ENCODE data around the gene TOMM20. TPM values are rescaled to one million over a fixed set of nuclear protein-coding genes. Genes with fewer than 3 reads are reported as not detected.
"Not testable (repeated sequence)": the region's sequence is repeated elsewhere in the genome, so short reads cannot be mapped to it uniquely, and the experiment has no call there.

The TOMM20 gene
- total RNA-seq, 1 donor from 2014 or later, result 112 TPM

DNA sequence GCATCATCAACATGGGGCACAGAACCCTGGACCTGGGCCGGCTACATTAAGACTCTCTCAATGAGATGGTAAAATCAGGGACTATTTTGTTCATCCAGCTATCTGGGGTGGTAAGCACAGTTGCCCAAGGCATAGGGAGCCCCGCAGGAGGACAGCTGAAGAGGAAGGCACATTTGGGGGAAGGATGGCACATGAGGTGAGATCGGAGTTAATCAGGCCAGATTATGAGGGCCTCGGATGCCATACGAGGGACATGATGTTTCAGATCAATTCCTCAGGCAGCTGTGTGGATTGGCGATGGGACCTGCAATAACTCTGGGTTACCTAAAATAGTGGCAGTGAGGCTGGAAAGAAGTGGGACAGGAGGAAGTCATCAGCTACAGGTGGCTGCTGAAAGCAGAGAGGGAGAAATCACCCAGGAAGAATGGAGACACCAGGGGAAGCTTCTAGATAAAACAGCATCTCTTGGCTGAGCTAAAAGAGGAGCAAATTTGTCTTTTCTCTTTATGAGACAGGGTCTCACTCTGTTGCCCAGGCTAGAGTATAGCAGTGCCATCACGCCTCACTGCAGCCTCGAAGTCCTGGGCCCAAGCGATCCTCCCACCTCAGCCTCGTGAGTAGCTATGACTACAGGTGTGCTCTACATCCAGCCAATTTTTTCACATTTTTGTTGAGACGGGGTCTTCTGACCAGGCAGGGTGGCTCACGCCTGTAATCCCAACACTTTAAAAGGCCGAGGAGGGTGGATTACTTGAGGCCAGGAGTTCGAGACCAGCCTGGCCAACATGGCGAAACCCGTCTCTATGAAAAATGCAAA lies 21.1 kb downstream of the TOMM20 start:
- no peaks in the 10 kb centered on the region for H3K9me3 Mint-ChIP-seq
- intact Hi-C loops (cut with micrococcal nuclease), result no loop called here
- DNase-seq (ENCODE audit: low spot score), result no peak
- peaks cover 37% of the 10 kb centered on the region for H3K4me1 Mint-ChIP-seq (ENCODE audit: low read depth)
- H3K27ac Mint-ChIP-seq, result peak overlapping the region; percentile 73
- no peak overlapping the region for H3K4me3 Mint-ChIP-seq
- peaks cover 45% of the 10 kb centered on the region for H3K36me3 Mint-ChIP-seq (ENCODE audit: low read depth)
- H3K27me3 Mint-ChIP-seq (ENCODE audit: insufficient read depth), result no peaks in the 10 kb centered on the region

DNA sequence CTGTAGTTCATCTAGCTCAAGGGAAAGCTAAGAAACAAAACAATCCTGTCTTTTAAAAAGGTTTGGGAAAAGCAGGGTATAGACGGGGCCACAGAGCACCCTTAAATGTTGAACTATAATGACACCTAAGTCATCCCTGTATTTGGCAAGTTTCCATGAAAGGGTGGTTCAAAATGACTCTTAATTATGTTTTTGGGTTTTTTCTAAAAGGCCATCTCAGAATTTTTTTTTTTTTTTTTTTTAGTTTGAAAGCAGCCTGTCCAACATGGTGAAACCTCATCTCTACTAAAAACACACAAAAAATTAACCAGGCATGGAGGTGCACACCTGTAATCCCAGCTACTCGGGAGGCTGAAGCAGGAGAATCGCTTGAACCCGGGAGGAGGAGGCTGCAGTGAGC lies 22.2 kb downstream of the TOMM20 start:
- no peak for DNase-seq (ENCODE audit: low spot score)
- Mint-ChIP-seq H3K27me3 (ENCODE audit: insufficient read depth) (no peaks in the 10 kb centered on the region), H3K27ac (peak overlapping the region; percentile 73), H3K4me1 (ENCODE audit: low read depth) (peaks cover 43% of the 10 kb centered on the region), H3K4me3 (no peak overlapping the region), H3K36me3 (ENCODE audit: low read depth) (peaks cover 39% of the 10 kb centered on the region), H3K9me3 (no peaks in the 10 kb centered on the region)
- intact Hi-C loops (cut with micrococcal nuclease), result no loop called here

DNA sequence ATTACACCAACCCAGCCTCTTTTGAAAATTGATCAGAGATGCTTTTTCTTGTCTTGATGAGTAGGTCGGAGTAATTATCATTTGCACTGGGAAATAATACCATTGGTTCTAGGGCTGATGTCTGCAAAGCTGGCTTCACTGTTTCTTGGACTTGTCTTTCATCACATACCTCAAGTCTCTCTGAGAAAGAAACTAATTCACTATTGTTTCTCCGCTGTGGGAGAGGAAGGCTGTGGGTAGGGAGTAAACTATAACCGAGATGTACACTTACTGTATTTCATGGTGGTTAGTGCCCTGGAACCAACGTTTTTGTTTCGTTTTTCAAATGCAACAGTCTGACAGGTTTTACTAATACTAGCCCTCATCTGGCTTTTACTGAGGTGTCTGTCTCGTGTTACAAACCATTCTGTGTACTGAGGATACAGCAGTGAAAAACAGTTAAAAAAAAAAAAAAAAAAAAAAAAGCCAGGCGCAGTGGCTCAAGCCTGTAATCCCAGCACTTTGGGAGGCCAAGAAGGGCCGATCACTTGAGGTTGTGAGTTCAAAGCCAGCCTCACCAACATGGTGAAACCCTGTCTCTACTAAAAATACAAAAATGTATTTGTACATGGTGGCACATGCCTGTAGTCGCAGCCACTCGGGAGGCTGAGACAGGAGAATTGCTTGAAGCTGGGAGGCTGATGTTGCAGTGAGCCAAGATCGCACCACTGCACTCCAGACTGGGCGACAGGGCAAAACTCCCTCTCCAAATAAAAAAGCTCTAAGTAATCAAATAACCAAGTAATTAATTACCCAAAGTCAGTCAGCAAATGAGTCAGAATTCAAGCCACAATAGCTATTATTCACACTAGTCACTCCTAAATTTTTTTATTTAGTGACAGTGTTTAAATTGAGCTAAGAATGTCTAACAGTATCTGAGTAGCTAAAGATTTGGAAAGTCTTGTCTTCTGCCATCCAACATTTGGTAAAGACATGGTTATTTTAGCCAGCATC lies 23.3 kb downstream of the TOMM20 start:
- peak overlapping the region; percentile 81 for H3K4me3 Mint-ChIP-seq
- peaks cover 48% of the 10 kb centered on the region for H3K4me1 Mint-ChIP-seq (ENCODE audit: low read depth)
- DNase-seq (ENCODE audit: low spot score), result peak; percentile 26
- no peaks in the 10 kb centered on the region for H3K9me3 Mint-ChIP-seq
- H3K27ac Mint-ChIP-seq, result peak overlapping the region; percentile 85
- H3K27me3 Mint-ChIP-seq (ENCODE audit: insufficient read depth), result no peaks in the 10 kb centered on the region
- intact Hi-C loops (cut with micrococcal nuclease), result loop anchor here (1.0 to 2.0 kb wide), 2 partner anchors 19 to 223 kb away; partner anchors contain the start of genes ARID4B and GGPS1
- H3K36me3 Mint-ChIP-seq (ENCODE audit: low read depth), result peaks cover 29% of the 10 kb centered on the region

DNA sequence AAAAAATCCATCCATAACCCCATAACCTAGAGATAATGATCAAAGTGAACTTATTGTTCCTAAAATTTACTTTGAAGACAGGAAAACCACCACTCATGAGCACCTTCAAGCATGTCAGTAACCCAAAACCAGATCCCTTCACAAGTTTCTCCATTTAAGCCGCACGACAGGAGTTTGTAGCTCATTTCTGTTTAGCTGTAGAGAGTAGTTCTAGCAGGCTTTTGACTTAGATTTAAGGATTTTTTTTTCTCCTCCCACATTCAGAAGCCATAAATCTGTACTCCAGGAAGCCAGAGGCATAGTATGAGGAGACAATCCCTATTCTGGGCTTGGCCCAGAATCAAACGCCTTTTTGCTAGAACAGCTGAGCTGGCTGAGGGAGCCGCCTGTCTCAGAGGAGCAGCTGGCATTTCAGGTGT lies 25.6 kb downstream of the TOMM20 start:
- no peaks in the 10 kb centered on the region for H3K27me3 Mint-ChIP-seq (ENCODE audit: insufficient read depth)
- H3K4me3 Mint-ChIP-seq, result no peak overlapping the region
- H3K4me1 Mint-ChIP-seq (ENCODE audit: low read depth), result peaks cover 48% of the 10 kb centered on the region
- H3K36me3 Mint-ChIP-seq (ENCODE audit: low read depth), result peaks cover 14% of the 10 kb centered on the region
- no peak overlapping the region for H3K27ac Mint-ChIP-seq
- no peaks in the 10 kb centered on the region for H3K9me3 Mint-ChIP-seq
- DNase-seq (ENCODE audit: low spot score), result no peak
- intact Hi-C loops (cut with micrococcal nuclease), result loop anchor here (5.0 kb wide), 2 partner anchors 149 to 264 kb away; partner anchors contain the start of gene TBCE

DNA sequence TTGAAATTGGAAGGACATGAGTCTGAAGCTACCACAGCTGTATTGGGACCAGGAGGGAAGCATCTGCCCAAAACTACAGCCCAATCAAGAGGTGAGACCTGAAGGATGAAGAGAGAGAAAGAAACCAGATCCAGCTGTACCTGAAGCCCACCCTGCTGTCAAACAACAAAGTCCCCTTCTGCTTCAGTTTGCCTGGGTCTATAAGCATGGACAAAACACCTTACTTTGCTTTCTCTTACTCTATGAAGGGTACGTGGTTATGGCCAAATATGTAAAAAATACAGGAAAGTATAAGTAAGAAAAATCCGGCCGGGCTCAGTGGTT lies 26.4 kb downstream of the TOMM20 start:
- DNase-seq (ENCODE audit: low spot score), result no peak
- Mint-ChIP-seq H3K4me3 (peak overlapping the region; percentile 37), H3K9me3 (no peaks in the 10 kb centered on the region), H3K4me1 (ENCODE audit: low read depth) (peaks cover 44% of the 10 kb centered on the region), H3K27ac (no peak overlapping the region), H3K36me3 (ENCODE audit: low read depth) (peaks cover 10% of the 10 kb centered on the region), H3K27me3 (ENCODE audit: insufficient read depth) (no peaks in the 10 kb centered on the region)
- intact Hi-C loops (cut with micrococcal nuclease), result loop anchor here (5.0 kb wide), 2 partner anchors 150 to 265 kb away; partner anchors contain the start of gene TBCE

DNA sequence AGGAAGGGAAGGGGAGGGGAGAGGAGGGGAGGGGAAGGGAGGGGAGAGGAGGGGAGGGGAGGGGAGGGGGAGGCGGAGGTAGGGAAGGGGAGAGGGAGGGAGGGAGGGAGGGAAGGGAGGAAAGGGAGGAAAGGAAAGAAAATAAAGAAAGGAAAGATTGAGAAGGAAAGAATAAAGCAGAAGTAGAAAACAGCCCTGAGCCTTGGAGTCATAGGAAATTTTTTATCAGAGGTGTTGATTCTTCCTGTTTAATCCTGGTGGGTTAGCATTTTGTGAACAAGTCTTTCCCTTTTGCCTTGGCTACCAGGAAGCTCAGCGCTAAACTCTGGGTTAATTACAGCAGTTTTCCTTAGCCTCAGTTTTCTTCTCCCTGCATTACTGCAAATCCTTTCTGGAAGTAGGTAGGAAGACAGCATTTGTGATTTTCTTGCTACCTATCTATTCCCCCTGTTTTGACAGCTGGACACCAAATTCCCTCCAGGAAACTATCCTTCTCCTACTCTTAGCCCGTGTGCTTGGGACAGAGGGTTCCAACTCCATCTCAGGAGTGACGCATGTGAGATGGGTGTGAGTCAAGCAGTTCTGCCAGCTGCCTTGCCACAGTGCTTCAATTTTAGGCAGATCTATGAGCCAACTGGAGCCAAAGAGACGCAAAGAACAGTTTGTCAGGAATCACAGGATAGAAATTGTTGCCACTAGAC lies 26.9 kb downstream of the TOMM20 start:
- Mint-ChIP-seq H3K27me3 (ENCODE audit: insufficient read depth) (no peaks in the 10 kb centered on the region), H3K9me3 (no peaks in the 10 kb centered on the region), H3K27ac (no peak overlapping the region), H3K4me3 (peak overlapping the region; percentile 37), H3K36me3 (ENCODE audit: low read depth) (peaks cover 6% of the 10 kb centered on the region), H3K4me1 (ENCODE audit: low read depth) (peaks cover 39% of the 10 kb centered on the region)
- no peak for DNase-seq (ENCODE audit: low spot score)
- intact Hi-C loops (cut with micrococcal nuclease), result loop anchor here (5.0 kb wide), 2 partner anchors 151 to 266 kb away; partner anchors contain the start of gene TBCE

DNA sequence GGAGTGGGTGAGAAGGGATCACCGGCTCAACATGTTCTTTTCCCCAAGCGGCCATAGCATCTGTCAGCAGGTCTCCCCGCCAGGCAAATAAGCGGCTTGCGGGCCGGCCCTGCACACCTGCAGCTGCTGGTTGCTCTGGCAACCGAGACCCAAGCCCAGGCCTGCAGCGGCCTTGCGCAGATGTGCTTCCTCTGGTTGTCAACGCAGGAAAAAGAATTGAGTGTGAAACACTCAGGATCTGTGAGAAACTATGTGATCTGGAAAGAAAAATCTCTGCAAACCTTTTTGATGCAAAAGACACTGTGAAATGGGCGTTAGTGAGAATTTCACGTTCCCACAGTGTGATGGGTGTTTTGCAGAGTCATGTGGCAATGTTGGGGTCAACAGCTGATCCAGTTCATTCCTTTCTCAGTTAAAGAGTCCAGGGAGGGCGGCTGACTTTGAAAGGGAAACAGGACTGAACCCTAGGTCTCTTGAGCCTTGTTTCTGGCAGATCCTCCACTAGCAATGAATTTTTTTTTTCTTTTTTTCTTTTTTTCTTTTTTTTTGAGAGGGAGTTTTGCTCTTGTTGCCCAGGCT lies 28.4 kb downstream of the TOMM20 start:
- H3K27me3 Mint-ChIP-seq (ENCODE audit: insufficient read depth), result no peaks in the 10 kb centered on the region
- H3K36me3 Mint-ChIP-seq (ENCODE audit: low read depth), result peaks cover 4% of the 10 kb centered on the region
- H3K9me3 Mint-ChIP-seq, result no peaks in the 10 kb centered on the region
- peaks cover 34% of the 10 kb centered on the region for H3K4me1 Mint-ChIP-seq (ENCODE audit: low read depth)
- intact Hi-C loops (cut with micrococcal nuclease), result loop anchor here (5.0 kb wide), 2 partner anchors 152 to 267 kb away; partner anchors contain the start of gene TBCE
- no peak for DNase-seq (ENCODE audit: low spot score)
- H3K27ac Mint-ChIP-seq, result no peak overlapping the region
- no peak overlapping the region for H3K4me3 Mint-ChIP-seq

DNA sequence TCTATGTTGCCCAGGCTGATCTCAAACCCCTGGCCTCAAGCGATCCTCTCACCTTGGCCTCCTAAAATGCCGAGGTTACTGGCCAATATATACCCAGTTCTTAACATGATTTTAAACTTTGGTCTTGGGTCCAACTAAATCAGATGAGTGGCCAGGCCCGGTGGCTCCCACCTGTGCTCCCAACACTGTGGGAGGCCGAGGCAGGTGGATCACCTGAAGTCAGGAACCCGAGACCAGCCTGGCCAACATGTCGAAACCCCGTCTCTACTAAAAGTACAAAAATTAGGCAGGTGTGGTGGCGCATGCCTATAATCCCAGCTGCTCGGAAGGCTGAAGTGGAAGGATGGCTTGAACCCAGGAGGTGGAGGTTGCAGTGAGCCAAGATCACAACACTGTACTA lies 29.6 kb downstream of the TOMM20 start:
- intact Hi-C loops (cut with micrococcal nuclease), result no loop called here
- H3K4me3 Mint-ChIP-seq, result no peak overlapping the region
- H3K27ac Mint-ChIP-seq, result no peak overlapping the region

DNA sequence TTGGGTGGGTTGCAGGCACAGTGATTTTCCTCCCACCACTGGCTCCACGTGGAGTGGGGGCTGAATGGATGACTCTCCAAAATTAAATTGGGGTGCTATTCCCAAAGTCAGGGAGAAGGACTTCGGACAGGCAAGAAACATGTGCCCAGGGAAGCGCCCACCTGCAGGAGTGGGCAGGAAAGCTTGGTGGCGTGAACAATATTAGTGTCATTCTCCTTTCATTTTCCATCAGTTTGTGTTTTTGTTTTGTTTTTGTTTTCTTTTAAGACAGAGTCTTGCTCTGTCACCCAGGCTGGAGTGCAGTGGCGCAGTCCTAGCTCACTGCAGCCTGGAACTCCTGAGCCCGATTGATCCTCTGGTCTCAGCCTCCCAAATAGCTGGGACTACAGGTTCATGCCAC lies 30.1 kb downstream of the TOMM20 start:
- no peak for DNase-seq (ENCODE audit: low spot score)
- H3K4me1 Mint-ChIP-seq (ENCODE audit: low read depth), result peaks cover 23% of the 10 kb centered on the region
- no peaks in the 10 kb centered on the region for H3K27me3 Mint-ChIP-seq (ENCODE audit: insufficient read depth)
- no peak overlapping the region for H3K4me3 Mint-ChIP-seq
- H3K9me3 Mint-ChIP-seq, result no peaks in the 10 kb centered on the region
- intact Hi-C loops (cut with micrococcal nuclease), result no loop called here
- no peak overlapping the region for H3K27ac Mint-ChIP-seq
- no peaks in the 10 kb centered on the region for H3K36me3 Mint-ChIP-seq (ENCODE audit: low read depth)

More for the DNA sequence above, 29.6 kb downstream of the TOMM20 start:
- H3K4me1 Mint-ChIP-seq (ENCODE audit: low read depth), result peaks cover 23% of the 10 kb centered on the region
- peaks cover 3% of the 10 kb centered on the region for H3K36me3 Mint-ChIP-seq (ENCODE audit: low read depth)
- no peaks in the 10 kb centered on the region for H3K9me3 Mint-ChIP-seq
- DNase-seq (ENCODE audit: low spot score), result no peak
- H3K27me3 Mint-ChIP-seq (ENCODE audit: insufficient read depth), result no peaks in the 10 kb centered on the region

DNA sequence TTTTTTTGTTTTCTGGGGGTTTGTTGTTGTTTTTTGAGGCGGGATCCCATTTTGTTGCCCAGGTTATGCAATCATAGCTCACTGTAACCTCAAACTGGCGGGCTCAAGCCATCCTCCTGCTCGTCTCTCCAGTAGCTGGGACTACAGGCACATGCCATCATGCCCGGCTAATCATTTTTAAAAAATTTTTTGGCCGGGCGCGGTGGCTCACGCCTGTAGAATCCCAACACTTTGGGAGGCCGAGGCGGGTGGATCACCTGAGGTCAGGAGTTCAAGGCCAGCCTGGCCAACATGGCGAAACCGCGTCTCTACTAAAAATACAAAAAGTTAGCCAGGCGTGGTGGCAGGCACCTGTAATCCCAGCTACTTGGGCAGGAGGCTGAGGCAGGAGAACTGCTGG lies 31.1 kb downstream of the TOMM20 start:
- intact Hi-C loops (cut with micrococcal nuclease); H3K27ac Mint-ChIP-seq; H3K9me3 Mint-ChIP-seq; H3K27me3 Mint-ChIP-seq (ENCODE audit: insufficient read depth); H3K36me3 Mint-ChIP-seq (ENCODE audit: low read depth); H3K4me3 Mint-ChIP-seq; DNase-seq (ENCODE audit: low spot score): not testable (repeated sequence)
- peaks cover 19% of the 10 kb centered on the region for H3K4me1 Mint-ChIP-seq (ENCODE audit: low read depth)

DNA sequence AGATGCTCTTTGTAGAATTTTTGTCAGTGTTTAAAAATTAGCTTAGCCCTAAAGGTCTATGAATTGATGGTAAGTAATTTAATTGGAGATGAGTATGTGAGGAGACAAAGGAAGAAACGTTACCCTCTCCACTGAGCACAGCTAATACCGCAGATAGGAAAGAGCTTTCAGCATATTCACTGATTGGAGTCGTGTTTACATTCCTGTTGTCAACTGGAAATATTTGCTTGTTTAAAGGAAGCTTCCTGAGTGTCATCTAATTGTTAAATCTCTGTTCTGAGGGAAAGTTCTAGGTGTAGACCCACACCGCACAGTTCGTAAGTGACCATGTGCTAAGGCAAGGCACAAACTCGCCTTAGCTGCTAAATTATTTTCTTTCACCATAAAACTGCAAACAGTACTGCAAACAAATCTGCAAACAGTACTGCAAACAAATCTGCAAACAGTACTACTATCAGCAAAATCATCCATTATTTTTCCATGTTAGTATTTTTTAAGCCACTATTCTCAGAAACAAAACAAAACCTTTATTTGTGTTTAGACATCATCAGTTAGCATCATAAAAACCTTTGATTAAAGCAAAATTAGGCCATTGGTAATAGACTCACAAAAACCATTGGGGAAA lies 32.6 kb downstream of the TOMM20 start:
- H3K36me3 Mint-ChIP-seq (ENCODE audit: low read depth), result no peaks in the 10 kb centered on the region
- peaks cover 11% of the 10 kb centered on the region for H3K4me1 Mint-ChIP-seq (ENCODE audit: low read depth)
- H3K27me3 Mint-ChIP-seq (ENCODE audit: insufficient read depth), result no peaks in the 10 kb centered on the region
- no peaks in the 10 kb centered on the region for H3K9me3 Mint-ChIP-seq
- intact Hi-C loops (cut with micrococcal nuclease), result no loop called here
- no peak overlapping the region for H3K4me3 Mint-ChIP-seq
- no peak overlapping the region for H3K27ac Mint-ChIP-seq
- DNase-seq (ENCODE audit: low spot score), result no peak
